KBM-7 (cell line): Measurements from ENCODE around the gene COX6A1.

Experiments used
- DNase-seq: peaks from one replicate; pipeline ENCODE4 v3.0.0-alpha.2; 2015
- in situ Hi-C: fragments of 300-500 bp; cut with MboI; formaldehyde crosslinking; loops from 2 replicates; pipeline ENCODE4 v1.14.3; 2020; ENCODE audit warnings: low sequenced_read_pairs, low pct_unique_long_range_greater_than_20kb, mixed read lengths

Gene COX6A1

GRCh38 chr12:120462099-120462640 lies 24.3 kb downstream of the COX6A1 start:
- in situ Hi-C loops: no loop called here

GRCh38 chr12:120463712-120464111 lies 25.8 kb downstream of the COX6A1 start:
- in situ Hi-C loops: no loop called here

More at GRCh38 chr12:120462099-120462640, 24.3 kb downstream of the COX6A1 start:
- DNase-seq: no peak

GRCh38 chr12:120465756-120466155 lies 27.8 kb downstream of the COX6A1 start:
- in situ Hi-C loops: no loop called here
- DNase-seq: no peak

More at GRCh38 chr12:120463712-120464111, 25.8 kb downstream of the COX6A1 start:
- no peak for DNase-seq

- DNase-seq: peak; percentile 85
- in situ Hi-C loops: no loop called here
These were observed 28.8 kb downstream of the COX6A1 start for GRCh38 chr12:120466560-120467315.

- no peak for DNase-seq
These were observed 29.5 kb downstream of the COX6A1 start for GRCh38 chr12:120467439-120467838.

GRCh38 chr12:120468325-120468820 lies 30.5 kb downstream of the COX6A1 start:
- in situ Hi-C loops: no loop called here
- peak; percentile 54 for DNase-seq

More at GRCh38 chr12:120467439-120467838, 29.5 kb downstream of the COX6A1 start:
- in situ Hi-C loops: no loop called here

- DNase-seq: peak; percentile 27
- in situ Hi-C loops: no loop called here
These were observed 31.0 kb downstream of the COX6A1 start for GRCh38 chr12:120468821-120469449.

GRCh38 chr12:120469450-120470149 lies 31.7 kb downstream of the COX6A1 start, which contains the start of gene SRSF9:
Gene SRSF9 (minus strand): TSS chr12:120469748. CDS start chr12:120469609, 139 bp downstream.
- in situ Hi-C loops: no loop called here
- DNase-seq: peak; percentile 93

- DNase-seq: no peak
- in situ Hi-C loops: no loop called here
These were observed 32.4 kb downstream of the COX6A1 start for GRCh38 chr12:120470150-120470784.

GRCh38 chr12:120472521-120472920 lies 34.6 kb downstream of the COX6A1 start:
- no peak for DNase-seq

GRCh38 chr12:120473807-120474615 lies 36.1 kb downstream of the COX6A1 start:
- in situ Hi-C loops: no loop called here

More at GRCh38 chr12:120472521-120472920, 34.6 kb downstream of the COX6A1 start:
- in situ Hi-C loops: no loop called here

GRCh38 chr12:120474616-120474960 lies 36.7 kb downstream of the COX6A1 start:
- DNase-seq: peak; percentile 85
- in situ Hi-C loops: no loop called here

More at GRCh38 chr12:120473807-120474615, 36.1 kb downstream of the COX6A1 start:
- no peak for DNase-seq

- in situ Hi-C loops: no loop called here
- no peak for DNase-seq
These were observed 37.7 kb downstream of the COX6A1 start for GRCh38 chr12:120475643-120476042.

GRCh38 chr12:120479458-120479857 lies 41.5 kb downstream of the COX6A1 start:
- in situ Hi-C loops: no loop called here
- no peak for DNase-seq

GRCh38 chr12:120480211-120480610 lies 42.3 kb downstream of the COX6A1 start:
- DNase-seq: no peak
- in situ Hi-C loops: no loop called here

- no peak for DNase-seq
- in situ Hi-C loops: no loop called here
These were observed 43.3 kb downstream of the COX6A1 start for GRCh38 chr12:120481022-120481767.

- in situ Hi-C loops: no loop called here
- peak; percentile 69 for DNase-seq
These were observed 45.7 kb downstream of the COX6A1 start for GRCh38 chr12:120483621-120484020.
